Upper lobe of left lung (tissue), 6 donors: ENCODE data around the gene SLAIN1. TPM values are rescaled to one million over a fixed set of nuclear protein-coding genes. Genes with fewer than 3 reads are reported as not detected.

ENCODE experiments used
- ATAC-seq, 2 donors: fragments of 200-7000 bp; cut with Tn5 transposase; one replicate each; pipeline ENCODE4 v1.9.1; 2022; ENCODE audit warnings: mild to moderate bottlenecking in 2 of 2, moderate library complexity in 2 of 2; ENCODE audit not compliant: low FRiP score in 2 of 2
- DNase-seq, 2 donors: peaks; one replicate each; pipeline ENCODE4 v3.0.0-alpha.2; 2019 to 2020
- H3K27ac ChIP-seq, 4 donors: fragments of 200-600 bp; sonication (generic); one replicate each; pipeline ENCODE4 v1.5.1; 2016 to 2019
- H3K27me3 ChIP-seq, 4 donors: fragments of 200-600 bp; sonication (generic); one replicate each; pipeline ENCODE4 v1.5.1; 2017 to 2019
- H3K36me3 ChIP-seq, 4 donors: fragments of 200-600 bp; sonication (generic); one replicate each; pipeline ENCODE4 v1.5.1; 2016 to 2019
- H3K4me1 ChIP-seq, 4 donors: fragments of 200-600 bp; sonication (generic); one replicate each; pipeline ENCODE4 v1.5.1; 2018 to 2019
- H3K4me3 ChIP-seq, 4 donors: fragments of 200-600 bp; sonication (generic); one replicate each; pipeline ENCODE4 v1.5.1; 2017 to 2019; ENCODE audit warnings: mild to moderate bottlenecking in 2 of 4, moderate library complexity in 1 of 4
- H3K9me3 ChIP-seq, 4 donors: fragments of 200-600 bp; sonication (generic); one replicate each; pipeline ENCODE4 v1.5.1; 2018 to 2019
- CTCF ChIP-seq, 6 experiments: fragments of 450-650 bp in 4 of 6; fragments of 200-600 bp in 2 of 6; sonication (generic) in 2 of 6; IDR thresholded peaks; one replicate each; pipeline ENCODE4 v1.5.1; 2016 to 2019; ENCODE audit warnings: antibody characterized with exemption in 6 of 6
- EP300 ChIP-seq, 4 donors: sonication (generic); formaldehyde crosslinking; IDR thresholded peaks; one replicate each; pipeline ENCODE4 v1.5.1; 2017; ENCODE audit warnings: antibody characterized with exemption in 4 of 4, control low read depth in 2 of 4
- POLR2A ChIP-seq, 4 donors: fragments of 450-650 bp; IDR thresholded peaks; one replicate each; pipeline ENCODE4 v1.5.1; 2016 to 2017; ENCODE audit warnings: antibody characterized with exemption in 4 of 4, mild to moderate bottlenecking in 2 of 4
- POLR2AphosphoS5 ChIP-seq, 2 donors: sonication (generic); formaldehyde crosslinking; IDR thresholded peaks; one replicate each; pipeline ENCODE4 v1.5.1; 2017; ENCODE audit warnings: antibody characterized with exemption in 2 of 2
- WGBS, 2 donors: methylation state at CpG; one replicate each; pipeline ENCODE4 v1.1.5; 2017 to 2018; 5-methylcytosine and 5-hydroxymethylcytosine counted together
- total RNA-seq, 6 donors: library from RNA; depleted of rRNA in 4 of 6; stranded (reverse); fragments of >200 nt in 4 of 6; gene quantifications; one replicate each; pipeline versions ENCODE4 v1.1.0 to v1.2.1, GENCODE V29; 2016 to 2021
- donor health status: DM: no; HTN: no; CAD: no; lungs with moderate emphysema.
- donor health status: DM: no; HTN: yes; CAD: no; lungs with severe emphysema.

The SLAIN1 gene
- total RNA-seq, 6 donors from 2014 or later, result 10.6 to 35.6 (median 21.4) TPM

GRCh38 chr13:77674852-77675251, 22.6 kb upstream of the SLAIN1 start:
- ATAC-seq (no peak), DNase-seq (no peak)
- no peak overlapping the region for H3K27ac ChIP-seq
- H3K27me3 ChIP-seq, result no peaks in the 10 kb centered on the region
- H3K36me3 ChIP-seq, result no peaks in the 10 kb centered on the region
- H3K4me3 ChIP-seq, result no peak overlapping the region
- no peaks in the 10 kb centered on the region for H3K4me1 ChIP-seq
- TF ChIP-seq POLR2A (IDR thresholded peaks at IDR 0.05), result no peak
- no peak for TF ChIP-seq EP300 (IDR thresholded peaks at IDR 0.05)
- no peak for TF ChIP-seq POLR2AphosphoS5 (IDR thresholded peaks at IDR 0.05)
- TF ChIP-seq CTCF (IDR thresholded peaks at IDR 0.05), result no peak
- no peaks in the 10 kb centered on the region for H3K9me3 ChIP-seq

GRCh38 chr13:77678691-77679235, 18.7 kb upstream of the SLAIN1 start:
- H3K27ac ChIP-seq, result no peak overlapping the region
- no peak for TF ChIP-seq EP300 (IDR thresholded peaks at IDR 0.05)
- TF ChIP-seq POLR2A (IDR thresholded peaks at IDR 0.05), result no peak
- no peak for TF ChIP-seq POLR2AphosphoS5 (IDR thresholded peaks at IDR 0.05)
- TF ChIP-seq CTCF (IDR thresholded peaks at IDR 0.05), result no peak
- H3K4me1 ChIP-seq, result no peaks in the 10 kb centered on the region
- no peaks in the 10 kb centered on the region for H3K9me3 ChIP-seq
- ATAC-seq (no peak), DNase-seq (no peak)
- 67 to 75% methylated on average over 5 of the region's 5 CpGs for WGBS, 2 donors
- H3K36me3 ChIP-seq, result no peaks in the 10 kb centered on the region
- no peak overlapping the region for H3K4me3 ChIP-seq
- H3K27me3 ChIP-seq, result no peaks in the 10 kb centered on the region

- no peaks in the 10 kb centered on the region for H3K27me3 ChIP-seq
- no peak for ATAC-seq
These were observed 9.7 kb upstream of the SLAIN1 start for GRCh38 chr13:77687799-77688198.

GRCh38 chr13:77691871-77692270, 5.6 kb upstream of the SLAIN1 start:
- DNase-seq (no peak), ATAC-seq (no peak)
- Histone ChIP-seq H3K27me3 (no peaks in the 10 kb centered on the region), H3K9me3 (no peaks in the 10 kb centered on the region), H3K36me3 (no peaks in the 10 kb centered on the region), H3K4me3 (no peak overlapping the region), H3K27ac (no peak overlapping the region), H3K4me1 (peaks cover 0 to 9% (median 0%) of the 10 kb centered on the region in 4 donors)
- 62 to 74% methylated on average over 1 of the region's 1 CpG for WGBS, 2 donors
- TF ChIP-seq EP300 (IDR thresholded peaks at IDR 0.05) (no peak), CTCF (IDR thresholded peaks at IDR 0.05) (no peak), POLR2AphosphoS5 (IDR thresholded peaks at IDR 0.05) (no peak), POLR2A (IDR thresholded peaks at IDR 0.05) (no peak)

More at GRCh38 chr13:77687799-77688198, 9.7 kb upstream of the SLAIN1 start:
- no peak for DNase-seq
- 73 to 83% methylated on average over 2 of the region's 2 CpGs for WGBS, 2 donors
- no peak overlapping the region for H3K27ac ChIP-seq
- no peak for TF ChIP-seq POLR2AphosphoS5 (IDR thresholded peaks at IDR 0.05)
- no peaks in the 10 kb centered on the region for H3K36me3 ChIP-seq
- H3K4me1 ChIP-seq, result no peaks in the 10 kb centered on the region
- H3K9me3 ChIP-seq, result no peaks in the 10 kb centered on the region
- H3K4me3 ChIP-seq, result no peak overlapping the region

GRCh38 chr13:77692746-77693448, 4.6 kb upstream of the SLAIN1 start:
- DNase-seq, result no peak
- no peak for TF ChIP-seq EP300 (IDR thresholded peaks at IDR 0.05)
- TF ChIP-seq POLR2A (IDR thresholded peaks at IDR 0.05), result no peak
- TF ChIP-seq CTCF (IDR thresholded peaks at IDR 0.05), result no peak
- no peak for ATAC-seq
- H3K4me3 ChIP-seq, result no peak overlapping the region
- no peak overlapping the region for H3K27ac ChIP-seq
- no peaks in the 10 kb centered on the region for H3K27me3 ChIP-seq
- 40 to 41% methylated on average over 2 of the region's 2 CpGs for WGBS, 2 donors
- peaks cover 0 to 13% (median 0%) of the 10 kb centered on the region in 4 donors for H3K4me1 ChIP-seq
- no peaks in the 10 kb centered on the region for H3K9me3 ChIP-seq
- no peaks in the 10 kb centered on the region for H3K36me3 ChIP-seq
